ENCODE results near the gene STAB2. TPM values are rescaled to one million over a fixed set of nuclear protein-coding genes. Genes with fewer than 3 reads are reported as not detected.

STAB2 gene
- total and polyA plus RNA-seq, 2 of the 8 experiments (the other 6 are each of a cell fraction or from before 2014, with no cell fraction given), result not detected

DNA sequence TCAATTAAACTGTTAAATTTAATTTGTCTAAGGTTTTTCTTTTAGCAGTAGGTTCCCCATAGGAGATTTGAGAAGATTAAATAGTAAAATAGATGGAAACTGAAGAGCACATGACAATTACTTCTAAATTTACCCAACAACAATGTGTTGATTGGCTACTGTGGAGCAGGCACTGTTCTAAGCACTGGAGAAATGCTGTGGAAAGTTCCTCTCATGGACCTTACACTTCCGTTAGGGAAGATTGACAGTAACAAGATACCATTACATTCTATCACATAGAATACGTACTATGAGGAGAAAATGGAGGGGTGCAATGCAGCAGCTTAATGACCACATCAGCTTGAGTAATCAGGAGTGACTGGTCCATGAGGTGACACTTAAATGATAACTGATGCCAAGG is 8.1 kb upstream of the STAB2 start:
- CTCF ChIA-PET (ENCODE audit: partially characterized antibody), result interaction anchor here (1.0 to 1.2 kb wide), 2 partner anchors 53 to 54 kb away, joined by 3 read pairs; no protein-coding TSS in a partner anchor

More for the DNA sequence above, 8.1 kb upstream of the STAB2 start:
- Histone ChIP-seq H3K36me3 (ENCODE audit: control insufficient read depth in 2 of 4, insufficient read depth in 4 of 4, low read length in 3 of 4) (no peaks in the 10 kb centered on the region), H2BK15ac (ENCODE audit: low read length) (no peak overlapping the region), H3K27ac (ENCODE audit: low read depth, low read length) (no peak overlapping the region), H2AK5ac (ENCODE audit: low read depth, low read length) (no peak overlapping the region), H3K79me1 (ENCODE audit: low read depth, low read length) (no peaks in the 10 kb centered on the region), H2BK12ac (ENCODE audit: low read depth, low read length) (no peak overlapping the region), H3K4me1 (replicated peaks in 1 of 4; ENCODE audit: control insufficient read depth in 3 of 4, insufficient read depth in 4 of 4, low read length in 3 of 4) (peaks cover 0 to 3% (median 0%) of the 10 kb centered on the region in 4 experiments; a peak in 1 of 7 replicates), H3K4me2 (ENCODE audit: insufficient read depth in 1 of 2, low read depth in 2 of 2, low read length in 2 of 2) (no peak overlapping the region), H2BK120ac (replicated peaks; ENCODE audit: low read depth, low read length) (no peak overlapping the region), H3K79me2 (ENCODE audit: control insufficient read depth in 1 of 2, insufficient read depth in 2 of 2, low read length in 2 of 2) (no peaks in the 10 kb centered on the region), H4K20me1 (replicated peaks in 1 of 2; ENCODE audit: control insufficient read depth in 1 of 2, insufficient read depth in 2 of 2, low read length in 2 of 2) (no peaks in the 10 kb centered on the region), H3K4me3 (ENCODE audit: extremely low read depth in 1 of 4, insufficient read depth in 2 of 4, low read depth in 3 of 4, low read length in 4 of 4) (no peak overlapping the region), H3K23me2 (ENCODE audit: low read depth, low read length) (no peaks in the 10 kb centered on the region), H3K56ac (replicated peaks; ENCODE audit: insufficient read length, low read depth, low read length) (no peak overlapping the region), H3K27me3 (replicated peaks in 1 of 4; ENCODE audit: control insufficient read depth in 3 of 4, extremely low read depth in 1 of 4, insufficient read depth in 3 of 4, low read length in 3 of 4) (no peaks in the 10 kb centered on the region), H3K23ac (ENCODE audit: insufficient read length) (no peak overlapping the region), H4K5ac (ENCODE audit: insufficient read length, low read depth, low read length) (no peak overlapping the region), H2AFZ (ENCODE audit: low read length) (no peak overlapping the region), H3K14ac (ENCODE audit: insufficient read length) (no peak overlapping the region), H4K91ac (replicated peaks; ENCODE audit: insufficient read length, low read length) (no peak overlapping the region), H4K8ac (ENCODE audit: extremely low read depth, insufficient read depth, low read length) (no peak overlapping the region), H2BK5ac (ENCODE audit: low read depth, low read length) (no peak overlapping the region), H3K4ac (replicated peaks; ENCODE audit: insufficient read length, low read depth, low read length) (no peak overlapping the region), H2BK20ac (ENCODE audit: low read length) (no peak overlapping the region), H3K18ac (ENCODE audit: extremely low read depth, low read length) (no peak overlapping the region), H3K9ac (replicated peaks in 1 of 4; ENCODE audit: extremely low read depth in 1 of 4, low read depth in 3 of 4, low read length in 3 of 4) (no peak overlapping the region), H3K9me3 (ENCODE audit: insufficient read depth in 2 of 2, low read depth in 1 of 2, low read length in 1 of 2) (no peaks in the 10 kb centered on the region)
- FAIRE-seq (no peak), DNase-seq (ENCODE audit: low read depth in 1 of 2, low spot score in 2 of 2) (no peak)
- 96% methylated on average over 2 of the region's 2 CpGs; no CpG with 5 or more reads in 1 of the 2 experiments for WGBS, 2 experiments (ENCODE audit: extremely low coverage in 1 of 2, insufficient coverage in 1 of 2, insufficient read length in 1 of 2, insufficient replicate concordance in 2 of 2, low coverage in 1 of 2, low lambda C conversion rate in 2 of 2, missing lambda C conversion rate in 1 of 2)
- POLR2A ChIA-PET (ENCODE audit: partially characterized antibody), result interaction anchor here (0.7 kb wide), 1 partner anchor 275 kb away, joined by 3 read pairs; no protein-coding TSS in a partner anchor
- TF ChIP-seq CREB1 (IDR thresholded peaks at IDR 0.05), result no peak
- no peak for TF ChIP-seq JUND (IDR thresholded peaks at IDR 0.05; ENCODE audit: low read length)
- no peak for TF ChIP-seq SIN3A (conservative IDR thresholded peaks at IDR 0.05 in 1 of 2, IDR thresholded peaks at IDR 0.05 in 1 of 2; ENCODE audit: low read depth in 1 of 2, low read length in 2 of 2)
- TF ChIP-seq POLR2AphosphoS5 (IDR thresholded peaks at IDR 0.05; ENCODE audit: low read depth, low read length), result no peak
